K562 (cell line): Measurements from ENCODE around the gene PON2. TPM values are rescaled to one million over a fixed set of nuclear protein-coding genes. Genes with fewer than 3 reads are reported as not detected.

ENCODE experiments used
- ATAC-seq: fragments of 200-7000 bp; cut with Tn5 transposase; 3 replicates; pipeline ENCODE4 v1.9.1; 2020; ENCODE audit warnings: moderate library complexity
- BruUV-seq: library from RNA; stranded (reverse); fragments of 400-500 nt; replicated peaks from 2 replicates; lab custom pipeline; 2021; lab: Mats Ljungman, UMichigan
- CTCF ChIA-PET: fragments of 300-600 bp; formaldehyde crosslinking; extraction: SDS; loops from one replicate; lab custom pipeline; 2021; ENCODE audit warnings: low intra/inter-chr PET ratio; lab: Yijun Ruan, JAX
- POLR2A ChIA-PET: fragments of 300-600, 350-650 bp; sonication (Branson Sonifier 250); formaldehyde crosslinking; extraction: SDS; loops from one replicate; lab custom pipeline; 2021; ENCODE audit warnings: antibody characterized with exemption, inconsistent platforms; lab: Yijun Ruan, JAX
- DNase-seq, 4 experiments: peaks; one replicate each; pipeline versions ENCODE4 v3.0.0 to v3.0.0-alpha.2; 2011 to 2018; ENCODE audit warnings: low spot score in 3 of 4, mixed read lengths in 3 of 4; ENCODE audit errors: extremely low read depth in 1 of 4
- FAIRE-seq: peaks from 2 replicates; lab custom pipeline; 2011; peaks lifted over from hg19 to GRCh38; lab: Jason Lieb, UNC
- H2AFZ ChIP-seq: 2 replicates; pipeline ENCODE4 v1.6.0; 2011; ENCODE audit warnings: low read depth, low read length, control low read depth, inconsistent platforms
- H3K27ac ChIP-seq: fragments of 200-600 bp; 3 replicates; pipeline ENCODE4 v1.8.0; 2011; ENCODE audit warnings: low read depth, mild to moderate bottlenecking, control low read depth, inconsistent platforms, low read length, moderate library complexity, mixed read lengths; ENCODE audit errors: extremely low read depth
- H3K27me3 ChIP-seq, 2 experiments: fragments of 300-600 bp in 1 of 2; 2 replicates in 1 of 2; 3 replicates in 1 of 2; pipeline versions ENCODE4 v1.6.0 to v1.8.0; 2011; ENCODE audit warnings: inconsistent platforms in 2 of 2, low read length in 2 of 2, mild to moderate bottlenecking in 1 of 2, mixed read lengths in 1 of 2, moderate library complexity in 1 of 2; ENCODE audit not compliant: control insufficient read depth in 2 of 2, insufficient read depth in 2 of 2
- H3K36me3 ChIP-seq: fragments of 300-600 bp; 3 replicates; pipeline ENCODE4 v1.8.0; 2011; ENCODE audit warnings: mild to moderate bottlenecking, low read length, inconsistent platforms; ENCODE audit not compliant: control insufficient read depth, insufficient read depth
- H3K4me1 ChIP-seq, 2 experiments: fragments of 200-600 bp in 1 of 2; replicated peaks in 1 of 2; 2 replicates in 1 of 2; 3 replicates in 1 of 2; pipeline versions ENCODE4 v1.5.1 to v1.8.0; 2011; ENCODE audit warnings: inconsistent platforms in 2 of 2, low read length in 2 of 2, mild to moderate bottlenecking in 1 of 2, mixed read lengths in 1 of 2, moderate library complexity in 1 of 2; ENCODE audit not compliant: control insufficient read depth in 2 of 2, insufficient read depth in 2 of 2
- H3K4me2 ChIP-seq: 2 replicates; pipeline ENCODE4 v1.6.1; 2011; ENCODE audit warnings: low read length, control low read depth, inconsistent platforms, mixed read lengths; ENCODE audit not compliant: insufficient read depth
- H3K4me3 ChIP-seq: fragments of 200-600 bp; sonication (generic), shearing (Covaris generic); 2 replicates; pipeline ENCODE4 v1.5.1; 2016; ENCODE audit warnings: control low read depth, inconsistent platforms
- H3K79me2 ChIP-seq: fragments of 200-600 bp; 3 replicates; pipeline ENCODE4 v1.8.0; 2011; ENCODE audit warnings: low read length, inconsistent platforms; ENCODE audit not compliant: control insufficient read depth, insufficient read depth
- H3K9ac ChIP-seq, 2 experiments: 2 replicates each; pipeline versions ENCODE4 v1.6.0 to v1.6.1; 2011; ENCODE audit warnings: low read depth in 2 of 2, low read length in 2 of 2, control low read depth in 1 of 2, inconsistent platforms in 1 of 2, mild to moderate bottlenecking in 1 of 2, mixed read lengths in 1 of 2; ENCODE audit not compliant: insufficient read depth in 1 of 2
- H3K9me1 ChIP-seq: one replicate; pipeline ENCODE4 v1.6.0; 2011; ENCODE audit warnings: inconsistent platforms, mild to moderate bottlenecking, low read length, moderate library complexity; ENCODE audit not compliant: control insufficient read depth, insufficient read depth
- H3K9me3 ChIP-seq: replicated peaks from 2 replicates; pipeline ENCODE4 v1.5.1; 2011; ENCODE audit warnings: low read depth, low read length, inconsistent platforms; ENCODE audit not compliant: control insufficient read depth, insufficient read depth
- H4K20me1 ChIP-seq: replicated peaks from 2 replicates; pipeline ENCODE4 v1.6.1; 2011; ENCODE audit warnings: low read length, inconsistent platforms, mixed read lengths; ENCODE audit not compliant: control insufficient read depth, insufficient read depth
- EGR1 ChIP-seq: fragments of 450-650 bp; conservative IDR thresholded peaks from 2 replicates; pipeline ENCODE4 v1.6.1; 2017; ENCODE audit warnings: mild to moderate bottlenecking
- RBM22 ChIP-seq: fragments of 200-400 bp; formaldehyde crosslinking; IDR thresholded peaks from 2 replicates; pipeline ENCODE4 v1.6.1; 2018; ENCODE audit warnings: low read length, low read depth; ENCODE audit not compliant: poor library complexity, severe bottlenecking
- RFX7 ChIP-seq: fragments of 250-450 bp; sonication (Bioruptor Pico); IDR thresholded peaks from 2 replicates; pipeline ENCODE4 v1.5.1; 2021; ENCODE audit warnings: mild to moderate bottlenecking
- SLC30A9 ChIP-seq: fragments of 250-450 bp; sonication (Bioruptor Pico); IDR thresholded peaks from 2 replicates; pipeline ENCODE4 v1.8.0; 2022; ENCODE audit warnings: mild to moderate bottlenecking, moderate library complexity
- ZNF133 ChIP-seq: fragments of 250-450 bp; sonication (Bioruptor Pico); IDR thresholded peaks from 2 replicates; pipeline ENCODE4 v1.4.0; 2020; ENCODE audit warnings: mild to moderate bottlenecking
- WGBS: fragments of 100-300 bp; shearing (Covaris generic); methylation state at CpG from one replicate; pipeline ENCODE4 v1.1.6; 2016; ENCODE audit warnings: low coverage, mixed read lengths; ENCODE audit not compliant: insufficient coverage; ENCODE audit errors: missing lambda C conversion rate; 5-methylcytosine and 5-hydroxymethylcytosine counted together
- in situ Hi-C: fragments of 300-500 bp; cut with MboI; formaldehyde crosslinking; loops from 4 replicates; pipeline ENCODE4 v1.15.0; 2018; ENCODE audit warnings: inconsistent platforms, mixed read lengths
- intact Hi-C: fragments of 100-400 bp; cut with micrococcal nuclease; formaldehyde crosslinking; loops from 2 replicates; pipeline ENCODE4 v1.14.2; 2022
- polyA plus RNA-seq, 8 experiments: library from polyadenylated mRNA; depleted of rRNA in 4 of 8; stranded (reverse) in 5 of 8; unstranded in 3 of 8; fragments of >200 nt; fragmentation: Nextera tagmentation in 2 of 8; fragmentation: Illumina TruSeq in 1 of 8; extraction: Ambion mirVana in 2 of 8; extraction: Trizol in 1 of 8; gene quantifications; 2 replicates each; pipeline versions ENCODE4 v1.2.1 to v1.2.3, GENCODE V29; 2011 to 2014; ENCODE audit warnings: inconsistent platforms in 1 of 8, missing spikeins in 1 of 8
- total RNA-seq, 7 experiments: library from RNA; depleted of rRNA in 6 of 7; stranded (reverse); fragments of >200 nt in 6 of 7; fragmentation: Illumina TruSeq in 2 of 7; extraction: Trizol in 2 of 7; gene quantifications; 2 replicates each; pipeline versions ENCODE4 v1.2.1 to v1.2.3, GENCODE V29; 2011 to 2021; ENCODE audit warnings: low replicate concordance in 1 of 7
- TF ChIP-seq, protein P1 (sequence below): fragments of 450-650 bp; IDR thresholded peaks from 2 replicates; pipeline ENCODE4 v1.6.1; 2016; ENCODE audit warnings: borderline replicate concordance

The PON2 gene
- total and polyA plus RNA-seq, 9 of the 15 experiments (the other 6 are each of a cell fraction or from before 2014, with no cell fraction given), result 8.5 to 30.1 (median 21.9) TPM

DNA sequence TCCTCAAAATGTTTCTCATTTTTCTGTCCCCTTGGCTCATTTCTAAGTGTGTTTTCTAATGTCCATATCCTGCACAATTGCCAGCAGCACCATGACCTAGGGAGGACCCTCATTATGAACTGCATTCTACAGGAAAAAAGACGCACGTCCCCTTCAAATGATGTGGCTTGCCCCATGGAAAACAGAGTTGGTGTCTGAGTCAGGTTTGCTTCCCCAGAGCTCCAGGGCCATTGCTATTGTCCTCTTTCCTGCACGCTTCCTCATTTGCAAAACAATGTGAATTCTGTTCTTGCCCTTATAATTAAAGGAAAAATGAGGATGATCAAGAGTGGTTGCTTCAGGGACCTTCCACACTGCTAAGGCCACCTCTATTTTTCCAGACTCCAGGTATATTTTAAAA, 36.2 kb upstream of the PON2 start (continued):
- TF ChIP-seq, protein P1, sequence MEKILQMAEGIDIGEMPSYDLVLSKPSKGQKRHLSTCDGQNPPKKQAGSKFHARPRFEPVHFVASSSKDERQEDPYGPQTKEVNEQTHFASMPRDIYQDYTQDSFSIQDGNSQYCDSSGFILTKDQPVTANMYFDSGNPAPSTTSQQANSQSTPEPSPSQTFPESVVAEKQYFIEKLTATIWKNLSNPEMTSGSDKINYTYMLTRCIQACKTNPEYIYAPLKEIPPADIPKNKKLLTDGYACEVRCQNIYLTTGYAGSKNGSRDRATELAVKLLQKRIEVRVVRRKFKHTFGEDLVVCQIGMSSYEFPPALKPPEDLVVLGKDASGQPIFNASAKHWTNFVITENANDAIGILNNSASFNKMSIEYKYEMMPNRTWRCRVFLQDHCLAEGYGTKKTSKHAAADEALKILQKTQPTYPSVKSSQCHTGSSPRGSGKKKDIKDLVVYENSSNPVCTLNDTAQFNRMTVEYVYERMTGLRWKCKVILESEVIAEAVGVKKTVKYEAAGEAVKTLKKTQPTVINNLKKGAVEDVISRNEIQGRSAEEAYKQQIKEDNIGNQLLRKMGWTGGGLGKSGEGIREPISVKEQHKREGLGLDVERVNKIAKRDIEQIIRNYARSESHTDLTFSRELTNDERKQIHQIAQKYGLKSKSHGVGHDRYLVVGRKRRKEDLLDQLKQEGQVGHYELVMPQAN, result no peak
- TF ChIP-seq RBM22 (no peak), SLC30A9 (CRISPR knock-in tag) (no peak), ZNF133 (no peak)

DNA sequence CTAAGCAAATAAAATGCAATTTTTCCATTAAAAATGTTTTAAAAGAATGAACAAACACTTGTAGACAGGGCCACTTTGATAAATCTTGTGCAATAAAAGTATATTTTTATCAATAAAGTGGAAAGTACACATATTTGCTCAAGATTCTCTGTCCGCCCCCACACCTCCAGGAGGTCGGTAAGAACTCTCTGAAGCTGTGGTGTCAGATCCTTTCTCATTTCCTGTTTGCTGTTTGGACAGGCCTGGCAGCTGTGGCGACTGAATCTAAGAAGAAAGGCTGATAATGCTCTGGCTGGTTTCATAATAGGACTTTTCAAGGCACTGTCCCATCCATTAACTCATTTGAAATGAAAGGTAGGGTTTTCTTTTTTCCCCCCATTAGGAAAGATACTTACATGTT, 35.6 kb upstream of the PON2 start:
- no peaks in the 10 kb centered on the region for H3K9me1 ChIP-seq
- no peak for FAIRE-seq
- peak; percentile 51; the same call in 1 of the 3 replicates for ATAC-seq
- no peaks in the 10 kb centered on the region for H3K36me3 ChIP-seq
- TF ChIP-seq EGR1 (0 out of 2 replicates have a peak, but pooled peaks have one; percentile 54), RFX7 (CRISPR knock-in tag) (no peak)
- TF ChIP-seq, all 486 proteins: peak for 1
- H4K20me1 ChIP-seq, result no peaks in the 10 kb centered on the region
- peak in 2 of 4 experiments; percentile 14 to 28 for DNase-seq
- H2AFZ ChIP-seq, result no peak overlapping the region
- CTCF ChIA-PET, result no interaction called here
- no peaks in the 10 kb centered on the region for H3K79me2 ChIP-seq
- 3% methylated on average over 3 of the region's 3 CpGs for WGBS
- H3K27ac ChIP-seq, result no peak overlapping the region
- no peak overlapping the region for H3K4me3 ChIP-seq
- H3K9ac ChIP-seq, result no peak overlapping the region
- intact Hi-C loops (loop anchor here (10.0 kb wide), 1 partner anchor 1176 kb away; no protein-coding TSS in a partner anchor), in situ Hi-C loops (no loop called here)
- no peaks in the 10 kb centered on the region for H3K9me3 ChIP-seq
- POLR2A ChIA-PET, result interaction anchor here (0.6 kb wide), 1 partner anchor 124 kb away, joined by 3 read pairs; no protein-coding TSS in a partner anchor
- no peak overlapping the region for H3K4me2 ChIP-seq
- peaks cover 3 to 9% of the 10 kb centered on the region in 2 experiments; a peak in 3 of 5 replicates for H3K27me3 ChIP-seq
- H3K4me1 ChIP-seq, result no peaks in the 10 kb centered on the region
- no TSS peak for BruUV-seq
